Fibroblast of skin of right biceps (primary cell): ENCODE measurements around the gene HGD.
"Not testable (repeated sequence)": the region's sequence is repeated elsewhere in the genome, so short reads cannot be mapped to it uniquely, and the experiment has no call there.

Experiments used
- DNase-seq: peaks from one replicate; pipeline ENCODE4 v3.0.0-alpha.2; 2013

The HGD gene

GRCh38 chr3:120682095-120682681 lies at the start of gene HGD:
Gene HGD (minus strand): TSS chr3:120682239. CDS start chr3:120682111, 128 bp downstream.
- DNase-seq: no peak

GRCh38 chr3:120730576-120731542 lies 48.8 kb upstream of the HGD start:
- no peak for DNase-seq

GRCh38 chr3:120726791-120727190 lies 44.8 kb upstream of the HGD start:
- peak; percentile 29 for DNase-seq

GRCh38 chr3:120719167-120719834 lies 37.3 kb upstream of the HGD start:
- DNase-seq: not testable (repeated sequence)

GRCh38 chr3:120713262-120713661 lies 31.2 kb upstream of the HGD start:
- no peak for DNase-seq

- no peak for DNase-seq
Measured at GRCh38 chr3:120710369-120710768, 28.3 kb upstream of the HGD start.

GRCh38 chr3:120708408-120708807 lies 26.4 kb upstream of the HGD start:
- DNase-seq: no peak

GRCh38 chr3:120706950-120707349 lies 24.9 kb upstream of the HGD start:
- DNase-seq: no peak

GRCh38 chr3:120705884-120706582 lies 24.0 kb upstream of the HGD start:
- DNase-seq: no peak

- DNase-seq: no peak
Measured at GRCh38 chr3:120699333-120699732, 17.3 kb upstream of the HGD start.

- DNase-seq: peak; percentile 72
Measured at GRCh38 chr3:120693439-120694171, 11.6 kb upstream of the HGD start.

- no peak for DNase-seq
Measured at GRCh38 chr3:120689395-120689794, 7.4 kb upstream of the HGD start.

GRCh38 chr3:120688121-120688520 lies 6.1 kb upstream of the HGD start:
- peak; percentile 84 for DNase-seq

GRCh38 chr3:120685411-120685810 lies 3.4 kb upstream of the HGD start:
- DNase-seq: no peak

GRCh38 chr3:120684896-120685295 lies 2.9 kb upstream of the HGD start:
- DNase-seq: no peak

GRCh38 chr3:120683671-120684301 lies 1.7 kb upstream of the HGD start:
- DNase-seq: no peak

GRCh38 chr3:120683213-120683612 lies 1.2 kb upstream of the HGD start:
- no peak for DNase-seq

GRCh38 chr3:120681506-120682038 lies 467 bp downstream of the HGD start:
- no peak for DNase-seq

GRCh38 chr3:120681018-120681417 lies 1.0 kb downstream of the HGD start:
- DNase-seq: no peak

- DNase-seq: no peak
Measured at GRCh38 chr3:120680193-120680894, 1.7 kb downstream of the HGD start.

GRCh38 chr3:120678984-120679383 lies 3.1 kb downstream of the HGD start:
- DNase-seq: no peak
